Transverse colon (tissue), 3 donors: ENCODE measurements around the gene RASL12.

ENCODE experiments used
- CTCF ChIP-seq, 5 experiments: fragments of 200-600 bp in 3 of 5; fragments of 450-650 bp in 2 of 5; sonication (generic) in 3 of 5; IDR thresholded peaks; 1 replicate in 2 of 5; 2 replicates in 3 of 5; pipeline ENCODE4 v1.5.1; 2016 to 2017; ENCODE audit warnings: antibody characterized with exemption in 5 of 5, inconsistent platforms in 3 of 5, mild to moderate bottlenecking in 2 of 5, moderate library complexity in 1 of 5
- EP300 ChIP-seq: sonication (generic); formaldehyde crosslinking; IDR thresholded peaks from one replicate; pipeline ENCODE4 v1.6.1; 2017; ENCODE audit warnings: antibody characterized with exemption, low read depth
- POLR2A ChIP-seq: fragments of 450-650 bp; IDR thresholded peaks from one replicate; pipeline ENCODE4 v1.6.1; 2016; ENCODE audit warnings: antibody characterized with exemption, mild to moderate bottlenecking, moderate library complexity

GRCh38 chr15:65044724-65045481, 22.9 kb downstream of the RASL12 start, which contains the start of gene SLC51B:
- TF ChIP-seq POLR2A (peak; percentile 56), CTCF (IDR thresholded peaks at IDR 0.05) (no peak), EP300 (no peak)
